ENCODE data around the gene PACC1. TPM values are rescaled to one million over a fixed set of nuclear protein-coding genes. Genes with fewer than 3 reads are reported as not detected.

PACC1 gene
- total RNA-seq (2022; extraction: Qiagen RNA extraction), result 13.5 to 18.6 TPM (median 18.4 TPM) in 5 replicates

GRCh38 chr1:212414328-212415106 is at the start of gene PACC1:
Gene PACC1, minus strand, starts transcription at chr1:212414886. Its CDS starts 129 bp downstream, at chr1:212414757.

GRCh38 chr1:212432661-212433576 is 18.2 kb upstream of the PACC1 start, which contains the start of gene NENF:
Gene NENF, plus strand, starts transcription at chr1:212432920. Its CDS starts 24 bp downstream, at chr1:212432944.

Other genes starting within 250 kb of the PACC1 start
- gene PPP2R5A, start 129.5 kb downstream of the PACC1 start, total RNA-seq (2022; extraction: Qiagen RNA extraction), result 20.3 to 23.0 TPM (median 22.9 TPM) in 5 replicates
- 78.4 to 145 TPM (median 138 TPM) in 5 replicates for gene NENF, start 18.0 kb upstream of the PACC1 start, total RNA-seq (2022; extraction: Qiagen RNA extraction)
- gene ATF3, start 193.9 kb upstream of the PACC1 start, total RNA-seq (2022; extraction: Qiagen RNA extraction), result 20.9 to 33.9 TPM (median 29.0 TPM) in 5 replicates